T-helper 1 cell treated with Interleukin-12 subunit alpha and Interleukin-12 subunit beta and Interleukin-4 antibody, amounts not matched to agents 30 μg/mL and 1 μg/mL, for 36 hours (primary cell): ENCODE results near the gene CCDC106.

Experiments used
- H3K27ac Mint-ChIP-seq: one replicate; pipeline ENCODE4 v1.8.0; 2021; ENCODE audit warnings: mild to moderate bottlenecking, mixed read lengths
- H3K27me3 Mint-ChIP-seq: one replicate; pipeline ENCODE4 v1.8.0; 2021; ENCODE audit warnings: low read depth, mixed read lengths
- H3K36me3 Mint-ChIP-seq: one replicate; pipeline ENCODE4 v1.8.0; 2021; ENCODE audit warnings: low read depth, mixed read lengths
- H3K4me1 Mint-ChIP-seq: one replicate; pipeline ENCODE4 v1.8.0; 2021; ENCODE audit warnings: low read depth, mixed read lengths
- H3K4me3 Mint-ChIP-seq: one replicate; pipeline ENCODE4 v1.8.0; 2021; ENCODE audit warnings: mild to moderate bottlenecking, moderate library complexity, mixed read lengths
- H3K9me3 Mint-ChIP-seq: one replicate; pipeline ENCODE4 v1.8.0; 2021; ENCODE audit warnings: mixed read lengths

The CCDC106 gene

GRCh38 chr19:55658846-55659459 is 10.9 kb downstream of the CCDC106 start:
- peaks cover 32% of the 10 kb centered on the region for H3K4me1 Mint-ChIP-seq
- no peak overlapping the region for H3K4me3 Mint-ChIP-seq
- H3K36me3 Mint-ChIP-seq = peaks cover 46% of the 10 kb centered on the region
- H3K27ac Mint-ChIP-seq = no peak overlapping the region
- H3K9me3 Mint-ChIP-seq = no peaks in the 10 kb centered on the region
- H3K27me3 Mint-ChIP-seq = no peaks in the 10 kb centered on the region

- Mint-ChIP-seq H3K27me3 (no peaks in the 10 kb centered on the region), H3K36me3 (peaks cover 51% of the 10 kb centered on the region), H3K9me3 (no peaks in the 10 kb centered on the region), H3K4me3 (no peak overlapping the region), H3K4me1 (peaks cover 32% of the 10 kb centered on the region), H3K27ac (peak overlapping the region; percentile 28)
Observed at GRCh38 chr19:55659822-55660221, 11.8 kb downstream of the CCDC106 start.

GRCh38 chr19:55660404-55660803 is 12.4 kb downstream of the CCDC106 start:
- H3K27me3 Mint-ChIP-seq = no peaks in the 10 kb centered on the region
- no peak overlapping the region for H3K27ac Mint-ChIP-seq
- no peaks in the 10 kb centered on the region for H3K9me3 Mint-ChIP-seq
- H3K36me3 Mint-ChIP-seq = peaks cover 51% of the 10 kb centered on the region
- H3K4me3 Mint-ChIP-seq = no peak overlapping the region
- peaks cover 32% of the 10 kb centered on the region for H3K4me1 Mint-ChIP-seq

- Mint-ChIP-seq H3K4me3 (no peak overlapping the region), H3K27ac (no peak overlapping the region), H3K4me1 (peaks cover 27% of the 10 kb centered on the region), H3K9me3 (no peaks in the 10 kb centered on the region), H3K27me3 (no peaks in the 10 kb centered on the region), H3K36me3 (peaks cover 49% of the 10 kb centered on the region)
Observed at GRCh38 chr19:55660991-55661390, 13.0 kb downstream of the CCDC106 start.

- H3K27ac Mint-ChIP-seq = no peak overlapping the region
- peaks cover 45% of the 10 kb centered on the region for H3K36me3 Mint-ChIP-seq
- H3K9me3 Mint-ChIP-seq = no peaks in the 10 kb centered on the region
- peaks cover 26% of the 10 kb centered on the region for H3K4me1 Mint-ChIP-seq
- H3K4me3 Mint-ChIP-seq = no peak overlapping the region
- no peaks in the 10 kb centered on the region for H3K27me3 Mint-ChIP-seq
Observed at GRCh38 chr19:55661826-55662225, 13.8 kb downstream of the CCDC106 start.

GRCh38 chr19:55663846-55664536 is 16.0 kb downstream of the CCDC106 start:
- H3K27me3 Mint-ChIP-seq = no peaks in the 10 kb centered on the region
- H3K4me1 Mint-ChIP-seq = peaks cover 14% of the 10 kb centered on the region
- no peak overlapping the region for H3K27ac Mint-ChIP-seq
- H3K36me3 Mint-ChIP-seq = peaks cover 50% of the 10 kb centered on the region
- H3K9me3 Mint-ChIP-seq = no peaks in the 10 kb centered on the region
- H3K4me3 Mint-ChIP-seq = no peak overlapping the region

GRCh38 chr19:55666343-55667005 is 18.5 kb downstream of the CCDC106 start:
- Mint-ChIP-seq H3K4me1 (peaks cover 18% of the 10 kb centered on the region), H3K36me3 (peaks cover 58% of the 10 kb centered on the region), H3K27me3 (no peaks in the 10 kb centered on the region), H3K27ac (no peak overlapping the region), H3K9me3 (no peaks in the 10 kb centered on the region), H3K4me3 (no peak overlapping the region)

GRCh38 chr19:55667006-55667381 is 19.0 kb downstream of the CCDC106 start:
- Mint-ChIP-seq H3K27me3 (no peaks in the 10 kb centered on the region), H3K27ac (no peak overlapping the region)

GRCh38 chr19:55667511-55667910 is 19.5 kb downstream of the CCDC106 start:
- Mint-ChIP-seq H3K4me1 (peaks cover 16% of the 10 kb centered on the region), H3K27ac (no peak overlapping the region), H3K4me3 (no peak overlapping the region), H3K27me3 (no peaks in the 10 kb centered on the region), H3K9me3 (no peaks in the 10 kb centered on the region), H3K36me3 (peaks cover 55% of the 10 kb centered on the region)

More at GRCh38 chr19:55667006-55667381, 19.0 kb downstream of the CCDC106 start:
- Mint-ChIP-seq H3K9me3 (no peaks in the 10 kb centered on the region), H3K4me1 (peaks cover 17% of the 10 kb centered on the region), H3K36me3 (peaks cover 54% of the 10 kb centered on the region), H3K4me3 (no peak overlapping the region)

GRCh38 chr19:55667958-55668357 is 19.9 kb downstream of the CCDC106 start:
- no peak overlapping the region for H3K27ac Mint-ChIP-seq
- no peak overlapping the region for H3K4me3 Mint-ChIP-seq
- H3K27me3 Mint-ChIP-seq = no peaks in the 10 kb centered on the region
- no peaks in the 10 kb centered on the region for H3K9me3 Mint-ChIP-seq
- peaks cover 11% of the 10 kb centered on the region for H3K4me1 Mint-ChIP-seq
- peaks cover 50% of the 10 kb centered on the region for H3K36me3 Mint-ChIP-seq

- H3K9me3 Mint-ChIP-seq = no peaks in the 10 kb centered on the region
- H3K27ac Mint-ChIP-seq = no peak overlapping the region
- H3K4me1 Mint-ChIP-seq = peaks cover 14% of the 10 kb centered on the region
- peaks cover 42% of the 10 kb centered on the region for H3K36me3 Mint-ChIP-seq
- no peak overlapping the region for H3K4me3 Mint-ChIP-seq
- H3K27me3 Mint-ChIP-seq = no peaks in the 10 kb centered on the region
Observed at GRCh38 chr19:55668603-55669348, 20.8 kb downstream of the CCDC106 start.

GRCh38 chr19:55669418-55670279 is 21.6 kb downstream of the CCDC106 start:
- Mint-ChIP-seq H3K36me3 (peaks cover 37% of the 10 kb centered on the region), H3K4me3 (no peak overlapping the region), H3K9me3 (no peaks in the 10 kb centered on the region), H3K27me3 (no peaks in the 10 kb centered on the region), H3K27ac (no peak overlapping the region), H3K4me1 (peaks cover 18% of the 10 kb centered on the region)

GRCh38 chr19:55670280-55671053 is 22.5 kb downstream of the CCDC106 start:
- Mint-ChIP-seq H3K27ac (no peak overlapping the region), H3K4me3 (no peak overlapping the region), H3K4me1 (peaks cover 18% of the 10 kb centered on the region), H3K27me3 (no peaks in the 10 kb centered on the region), H3K36me3 (peaks cover 39% of the 10 kb centered on the region), H3K9me3 (no peaks in the 10 kb centered on the region)
